Measurements from ENCODE around the gene CTXND1.
"Not testable (repeated sequence)": the region's sequence is repeated elsewhere in the genome, so short reads cannot be mapped to it uniquely, and the experiment has no call there.

The CTXND1 gene

DNA sequence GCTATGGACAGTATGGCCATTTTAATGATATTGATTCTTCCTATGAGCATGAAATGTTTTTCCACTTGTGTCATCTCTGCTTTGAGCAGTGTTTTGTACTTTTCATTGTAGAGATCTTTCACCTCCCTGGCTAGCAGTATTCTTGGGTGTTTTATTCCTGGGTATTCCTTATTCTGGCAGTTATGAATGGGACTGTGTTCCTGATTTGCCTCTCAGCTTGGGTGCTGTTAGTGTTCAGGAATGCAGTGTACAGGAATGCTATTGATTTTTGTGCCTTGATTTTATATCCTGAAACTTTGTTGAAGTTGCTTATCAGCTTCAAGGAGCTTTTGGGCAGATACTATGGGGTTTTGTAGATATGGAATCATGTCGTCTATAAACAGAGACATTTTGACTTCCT is 49.5 kb upstream of the CTXND1 start (continued):
- TF ChIP-seq, protein P1, sequence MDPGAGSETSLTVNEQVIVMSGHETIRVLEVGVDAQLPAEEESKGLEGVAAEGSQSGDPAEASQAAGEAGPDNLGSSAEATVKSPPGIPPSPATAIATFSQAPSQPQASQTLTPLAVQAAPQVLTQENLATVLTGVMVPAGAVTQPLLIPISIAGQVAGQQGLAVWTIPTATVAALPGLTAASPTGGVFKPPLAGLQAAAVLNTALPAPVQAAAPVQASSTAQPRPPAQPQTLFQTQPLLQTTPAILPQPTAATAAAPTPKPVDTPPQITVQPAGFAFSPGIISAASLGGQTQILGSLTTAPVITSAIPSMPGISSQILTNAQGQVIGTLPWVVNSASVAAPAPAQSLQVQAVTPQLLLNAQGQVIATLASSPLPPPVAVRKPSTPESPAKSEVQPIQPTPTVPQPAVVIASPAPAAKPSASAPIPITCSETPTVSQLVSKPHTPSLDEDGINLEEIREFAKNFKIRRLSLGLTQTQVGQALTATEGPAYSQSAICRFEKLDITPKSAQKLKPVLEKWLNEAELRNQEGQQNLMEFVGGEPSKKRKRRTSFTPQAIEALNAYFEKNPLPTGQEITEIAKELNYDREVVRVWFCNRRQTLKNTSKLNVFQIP (CRISPR knock-in tag; IDR thresholded peaks at IDR 0.05; ENCODE audit: borderline replicate concordance, low read depth): no peak
- no peak for TF ChIP-seq TOX (CRISPR knock-in tag; IDR thresholded peaks at IDR 0.05; ENCODE audit: borderline replicate concordance)

DNA sequence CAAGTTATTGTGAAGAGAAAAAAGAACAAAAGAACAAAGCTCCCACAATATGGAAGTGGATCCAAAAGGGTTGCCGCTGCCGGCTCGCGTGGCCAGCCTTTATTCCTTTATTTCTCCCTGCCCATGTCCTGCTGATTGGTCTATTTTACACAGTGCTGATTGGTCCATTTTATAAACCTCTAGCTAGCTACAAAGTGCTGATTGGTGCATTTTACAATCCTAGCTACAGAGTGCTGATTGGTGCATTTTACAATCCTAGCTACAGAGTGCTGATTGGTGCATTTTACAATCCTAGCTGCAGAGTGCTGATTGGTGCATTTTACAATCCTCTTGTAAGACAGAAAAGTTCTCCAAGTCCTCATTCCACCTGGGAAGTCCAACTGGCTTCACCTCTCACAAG is 43.8 kb upstream of the CTXND1 start:
- ATAC-seq: not testable (repeated sequence)

GRCh38 chr15:80292079-80292478 is 40.1 kb upstream of the CTXND1 start:
- ATAC-seq: no peak
- no peak for TF ChIP-seq RARB (CRISPR knock-in tag; IDR thresholded peaks at IDR 0.05)
- TF ChIP-seq ISL1 (CRISPR knock-in tag; IDR thresholded peaks at IDR 0.05): no peak
- no peak for TF ChIP-seq ZNF8 (CRISPR knock-in tag; IDR thresholded peaks at IDR 0.05)
- no peak for TF ChIP-seq ZFP3 (CRISPR knock-in tag; IDR thresholded peaks at IDR 0.05)

DNA sequence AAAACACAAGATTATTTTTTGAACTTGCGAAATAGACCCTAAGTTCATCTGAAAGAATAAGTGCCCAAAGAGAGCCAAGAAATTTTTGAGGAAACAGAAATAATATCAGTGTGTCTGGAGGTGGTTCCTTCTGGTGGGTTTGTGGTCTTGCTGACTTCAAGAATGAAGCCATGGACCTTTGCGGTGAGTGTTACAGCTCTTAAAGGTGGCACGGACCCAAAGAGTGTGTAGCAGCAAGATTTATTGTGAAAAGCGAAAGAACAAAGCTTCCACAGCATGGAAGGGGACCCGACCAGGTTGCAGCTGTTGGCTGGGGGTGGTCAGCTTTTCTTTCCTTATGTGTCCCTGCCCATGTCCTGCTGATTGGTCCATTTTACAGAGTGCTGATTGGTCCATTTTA is 38.9 kb upstream of the CTXND1 start:
- ATAC-seq: not testable (repeated sequence)

DNA sequence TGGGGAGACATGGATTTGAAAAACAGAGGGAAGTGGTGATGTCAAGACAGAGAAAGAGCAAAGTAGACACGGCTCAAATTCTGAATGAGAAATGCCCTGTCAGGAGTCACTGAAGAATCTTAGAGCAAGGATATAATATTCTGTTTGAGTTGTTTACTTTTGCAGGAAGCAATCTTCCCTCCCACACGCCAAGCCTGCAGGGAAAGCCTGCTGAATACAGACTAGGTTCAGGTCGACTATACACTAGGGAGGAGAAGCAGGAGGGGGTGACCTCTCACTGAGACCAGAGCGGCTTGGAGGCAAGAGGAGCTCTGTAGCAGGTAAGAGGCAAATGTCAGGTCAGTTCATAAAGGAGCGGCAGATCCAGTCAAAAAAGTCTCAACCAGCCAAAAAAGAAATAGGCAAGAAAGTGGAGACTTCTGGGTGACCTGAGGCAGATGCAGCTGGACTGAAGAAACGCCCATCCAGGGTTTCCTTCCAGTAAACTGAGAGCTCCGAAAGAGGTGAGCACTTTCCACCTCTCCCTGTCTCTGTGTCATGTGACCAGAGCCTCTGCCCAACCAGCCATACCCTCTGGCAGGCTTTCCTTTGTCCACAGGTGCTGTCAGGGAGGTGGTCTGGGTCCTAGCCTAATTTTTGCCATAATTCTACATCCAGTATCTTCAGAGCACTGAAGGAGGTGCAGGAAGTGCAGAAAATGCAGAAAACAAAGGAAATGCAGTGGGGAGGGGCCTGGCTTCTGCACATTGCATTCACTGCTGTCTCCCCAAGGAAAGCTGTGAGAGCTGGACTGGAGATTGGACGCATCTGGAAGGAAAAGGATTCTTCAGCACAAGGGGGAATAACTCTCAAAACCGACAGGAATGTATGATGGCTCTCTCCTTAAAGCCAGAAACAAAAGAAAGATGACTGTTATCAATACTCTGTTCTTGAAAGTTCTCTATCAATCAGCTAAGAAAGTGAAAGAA is 37.8 kb upstream of the CTXND1 start:
- TF ChIP-seq ZNF70 (CRISPR knock-in tag; IDR thresholded peaks at IDR 0.05) (no peak), ZNF565 (CRISPR knock-in tag; conservative IDR thresholded peaks at IDR 0.05; ENCODE audit: low read depth) (no peak), BACH2 (CRISPR knock-in tag; IDR thresholded peaks at IDR 0.05; ENCODE audit: borderline replicate concordance) (no peak), PPARA (CRISPR knock-in tag; IDR thresholded peaks at IDR 0.05; ENCODE audit: borderline replicate concordance) (no peak), OSR1 (CRISPR knock-in tag; IDR thresholded peaks at IDR 0.05) (no peak), CSDC2 (CRISPR knock-in tag; IDR thresholded peaks at IDR 0.05) (no peak), ESRRG (CRISPR knock-in tag; IDR thresholded peaks at IDR 0.05) (no peak), GLIS3 (CRISPR knock-in tag; IDR thresholded peaks at IDR 0.05) (no peak), RARB (CRISPR knock-in tag; IDR thresholded peaks at IDR 0.05) (no peak), ISL1 (CRISPR knock-in tag; IDR thresholded peaks at IDR 0.05) (no peak), ZNF8 (CRISPR knock-in tag; IDR thresholded peaks at IDR 0.05) (no peak), CREB5 (CRISPR knock-in tag; IDR thresholded peaks at IDR 0.05; ENCODE audit: low read depth) (no peak), SNAI2 (CRISPR knock-in tag; IDR thresholded peaks at IDR 0.05) (no peak)
- TF ChIP-seq, protein P2, sequence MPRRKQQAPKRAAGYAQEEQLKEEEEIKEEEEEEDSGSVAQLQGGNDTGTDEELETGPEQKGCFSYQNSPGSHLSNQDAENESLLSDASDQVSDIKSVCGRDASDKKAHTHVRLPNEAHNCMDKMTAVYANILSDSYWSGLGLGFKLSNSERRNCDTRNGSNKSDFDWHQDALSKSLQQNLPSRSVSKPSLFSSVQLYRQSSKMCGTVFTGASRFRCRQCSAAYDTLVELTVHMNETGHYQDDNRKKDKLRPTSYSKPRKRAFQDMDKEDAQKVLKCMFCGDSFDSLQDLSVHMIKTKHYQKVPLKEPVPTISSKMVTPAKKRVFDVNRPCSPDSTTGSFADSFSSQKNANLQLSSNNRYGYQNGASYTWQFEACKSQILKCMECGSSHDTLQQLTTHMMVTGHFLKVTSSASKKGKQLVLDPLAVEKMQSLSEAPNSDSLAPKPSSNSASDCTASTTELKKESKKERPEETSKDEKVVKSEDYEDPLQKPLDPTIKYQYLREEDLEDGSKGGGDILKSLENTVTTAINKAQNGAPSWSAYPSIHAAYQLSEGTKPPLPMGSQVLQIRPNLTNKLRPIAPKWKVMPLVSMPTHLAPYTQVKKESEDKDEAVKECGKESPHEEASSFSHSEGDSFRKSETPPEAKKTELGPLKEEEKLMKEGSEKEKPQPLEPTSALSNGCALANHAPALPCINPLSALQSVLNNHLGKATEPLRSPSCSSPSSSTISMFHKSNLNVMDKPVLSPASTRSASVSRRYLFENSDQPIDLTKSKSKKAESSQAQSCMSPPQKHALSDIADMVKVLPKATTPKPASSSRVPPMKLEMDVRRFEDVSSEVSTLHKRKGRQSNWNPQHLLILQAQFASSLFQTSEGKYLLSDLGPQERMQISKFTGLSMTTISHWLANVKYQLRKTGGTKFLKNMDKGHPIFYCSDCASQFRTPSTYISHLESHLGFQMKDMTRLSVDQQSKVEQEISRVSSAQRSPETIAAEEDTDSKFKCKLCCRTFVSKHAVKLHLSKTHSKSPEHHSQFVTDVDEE (CRISPR knock-in tag; IDR thresholded peaks at IDR 0.05): no peak
- TF ChIP-seq, protein P3, sequence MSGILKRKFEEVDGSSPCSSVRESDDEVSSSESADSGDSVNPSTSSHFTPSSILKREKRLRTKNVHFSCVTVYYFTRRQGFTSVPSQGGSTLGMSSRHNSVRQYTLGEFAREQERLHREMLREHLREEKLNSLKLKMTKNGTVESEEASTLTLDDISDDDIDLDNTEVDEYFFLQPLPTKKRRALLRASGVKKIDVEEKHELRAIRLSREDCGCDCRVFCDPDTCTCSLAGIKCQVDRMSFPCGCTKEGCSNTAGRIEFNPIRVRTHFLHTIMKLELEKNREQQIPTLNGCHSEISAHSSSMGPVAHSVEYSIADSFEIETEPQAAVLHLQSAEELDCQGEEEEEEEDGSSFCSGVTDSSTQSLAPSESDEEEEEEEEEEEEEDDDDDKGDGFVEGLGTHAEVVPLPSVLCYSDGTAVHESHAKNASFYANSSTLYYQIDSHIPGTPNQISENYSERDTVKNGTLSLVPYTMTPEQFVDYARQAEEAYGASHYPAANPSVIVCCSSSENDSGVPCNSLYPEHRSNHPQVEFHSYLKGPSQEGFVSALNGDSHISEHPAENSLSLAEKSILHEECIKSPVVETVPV (CRISPR knock-in tag; IDR thresholded peaks at IDR 0.05): no peak
- no peak for ATAC-seq

Data from SK-N-SH treated with all-trans-retinoic acid at 6 μM for 48 hours (cell line).